AG09309 (cell line): ENCODE data around the gene TMEM258.
A peak's percentile ranks its signal among the peaks of the same experiment; 100 is the strongest.

Source experiments
- DNase-seq: peaks from one replicate; pipeline ENCODE4 v3.0.0-alpha.2; 2010; ENCODE audit warnings: low read depth
- H3K4me3 ChIP-seq: 2 replicates; pipeline ENCODE4 v1.5.1; 2011; ENCODE audit warnings: mild to moderate bottlenecking, low read depth, low read length, moderate library complexity; ENCODE audit not compliant: control insufficient read depth
- TF ChIP-seq, protein P1 (sequence below): IDR thresholded peaks from 2 replicates; pipeline ENCODE4 v1.5.1; 2011; ENCODE audit warnings: mild to moderate bottlenecking, low read depth, low read length, inconsistent platforms; ENCODE audit not compliant: insufficient read depth, control insufficient read depth; ENCODE audit errors: missing control alignments

The TMEM258 gene

DNA sequence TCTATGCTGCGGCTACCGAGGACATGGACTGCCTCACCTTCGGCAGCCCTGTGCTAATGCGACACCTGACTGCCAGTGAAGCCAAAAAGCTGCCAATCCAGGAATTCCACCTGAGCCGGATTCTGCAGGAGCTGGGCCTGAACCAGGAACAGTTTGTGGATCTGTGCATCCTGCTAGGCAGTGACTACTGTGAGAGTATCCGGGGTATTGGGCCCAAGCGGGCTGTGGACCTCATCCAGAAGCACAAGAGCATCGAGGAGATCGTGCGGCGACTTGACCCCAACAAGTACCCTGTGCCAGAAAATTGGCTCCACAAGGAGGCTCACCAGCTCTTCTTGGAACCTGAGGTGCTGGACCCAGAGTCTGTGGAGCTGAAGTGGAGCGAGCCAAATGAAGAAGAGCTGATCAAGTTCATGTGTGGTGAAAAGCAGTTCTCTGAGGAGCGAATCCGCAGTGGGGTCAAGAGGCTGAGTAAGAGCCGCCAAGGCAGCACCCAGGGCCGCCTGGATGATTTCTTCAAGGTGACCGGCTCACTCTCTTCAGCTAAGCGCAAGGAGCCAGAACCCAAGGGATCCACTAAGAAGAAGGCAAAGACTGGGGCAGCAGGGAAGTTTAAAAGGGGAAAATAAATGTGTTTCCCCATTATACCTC, 3.6 kb upstream of the TMEM258 start:
- no peak for DNase-seq
- TF ChIP-seq, protein P1, sequence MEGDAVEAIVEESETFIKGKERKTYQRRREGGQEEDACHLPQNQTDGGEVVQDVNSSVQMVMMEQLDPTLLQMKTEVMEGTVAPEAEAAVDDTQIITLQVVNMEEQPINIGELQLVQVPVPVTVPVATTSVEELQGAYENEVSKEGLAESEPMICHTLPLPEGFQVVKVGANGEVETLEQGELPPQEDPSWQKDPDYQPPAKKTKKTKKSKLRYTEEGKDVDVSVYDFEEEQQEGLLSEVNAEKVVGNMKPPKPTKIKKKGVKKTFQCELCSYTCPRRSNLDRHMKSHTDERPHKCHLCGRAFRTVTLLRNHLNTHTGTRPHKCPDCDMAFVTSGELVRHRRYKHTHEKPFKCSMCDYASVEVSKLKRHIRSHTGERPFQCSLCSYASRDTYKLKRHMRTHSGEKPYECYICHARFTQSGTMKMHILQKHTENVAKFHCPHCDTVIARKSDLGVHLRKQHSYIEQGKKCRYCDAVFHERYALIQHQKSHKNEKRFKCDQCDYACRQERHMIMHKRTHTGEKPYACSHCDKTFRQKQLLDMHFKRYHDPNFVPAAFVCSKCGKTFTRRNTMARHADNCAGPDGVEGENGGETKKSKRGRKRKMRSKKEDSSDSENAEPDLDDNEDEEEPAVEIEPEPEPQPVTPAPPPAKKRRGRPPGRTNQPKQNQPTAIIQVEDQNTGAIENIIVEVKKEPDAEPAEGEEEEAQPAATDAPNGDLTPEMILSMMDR: no peak
- no peak overlapping the region for H3K4me3 ChIP-seq

DNA sequence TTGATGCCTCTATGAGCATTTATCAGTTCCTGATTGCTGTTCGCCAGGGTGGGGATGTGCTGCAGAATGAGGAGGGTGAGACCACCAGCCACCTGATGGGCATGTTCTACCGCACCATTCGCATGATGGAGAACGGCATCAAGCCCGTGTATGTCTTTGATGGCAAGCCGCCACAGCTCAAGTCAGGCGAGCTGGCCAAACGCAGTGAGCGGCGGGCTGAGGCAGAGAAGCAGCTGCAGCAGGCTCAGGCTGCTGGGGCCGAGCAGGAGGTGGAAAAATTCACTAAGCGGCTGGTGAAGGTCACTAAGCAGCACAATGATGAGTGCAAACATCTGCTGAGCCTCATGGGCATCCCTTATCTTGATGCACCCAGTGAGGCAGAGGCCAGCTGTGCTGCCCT, 3.1 kb upstream of the TMEM258 start:
- H3K4me3 ChIP-seq: no peak overlapping the region
- TF ChIP-seq, protein P1: no peak
- no peak for DNase-seq

DNA sequence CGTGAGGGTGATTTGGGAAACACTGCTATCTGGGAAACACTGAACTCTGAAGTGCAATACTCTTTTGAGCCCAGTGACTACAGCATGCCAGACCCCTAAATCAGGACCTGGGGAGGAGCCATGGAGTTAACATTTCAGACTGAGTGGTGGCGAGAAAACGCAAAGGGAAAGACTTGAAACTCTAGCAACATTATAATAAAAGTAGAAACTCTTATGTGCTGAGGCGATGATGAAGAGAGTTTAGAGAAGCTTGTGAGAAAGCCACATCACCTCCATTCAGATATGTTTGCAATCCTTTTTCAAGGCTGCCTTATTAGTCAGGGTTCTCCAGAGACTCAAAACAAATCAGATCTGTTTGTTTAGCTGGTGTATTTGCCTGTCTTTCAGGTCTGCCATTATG, 2.2 kb upstream of the TMEM258 start:
- no peak overlapping the region for H3K4me3 ChIP-seq
- TF ChIP-seq, protein P1: no peak
- no peak for DNase-seq

DNA sequence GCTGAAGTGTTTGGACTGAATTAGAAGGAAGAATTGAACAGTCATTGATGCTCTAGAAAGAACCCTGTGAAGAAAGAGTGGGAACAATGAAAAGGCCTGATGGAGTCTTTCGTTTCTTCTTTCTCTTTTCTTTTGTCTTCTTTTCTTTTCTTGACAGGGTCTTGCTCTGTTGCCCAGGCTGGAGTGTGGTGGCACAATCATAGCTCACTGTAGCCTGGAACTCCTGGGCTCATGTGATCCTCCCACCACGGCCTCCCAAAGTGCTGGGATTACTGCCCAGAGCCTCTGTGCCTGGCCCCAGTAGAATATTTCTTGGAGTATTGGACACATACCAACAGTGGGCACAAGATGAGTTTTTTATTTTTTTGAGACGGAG, 1.4 kb upstream of the TMEM258 start:
- TF ChIP-seq, protein P1: no peak
- no peak for DNase-seq
- peak overlapping the region; percentile 98 for H3K4me3 ChIP-seq

DNA sequence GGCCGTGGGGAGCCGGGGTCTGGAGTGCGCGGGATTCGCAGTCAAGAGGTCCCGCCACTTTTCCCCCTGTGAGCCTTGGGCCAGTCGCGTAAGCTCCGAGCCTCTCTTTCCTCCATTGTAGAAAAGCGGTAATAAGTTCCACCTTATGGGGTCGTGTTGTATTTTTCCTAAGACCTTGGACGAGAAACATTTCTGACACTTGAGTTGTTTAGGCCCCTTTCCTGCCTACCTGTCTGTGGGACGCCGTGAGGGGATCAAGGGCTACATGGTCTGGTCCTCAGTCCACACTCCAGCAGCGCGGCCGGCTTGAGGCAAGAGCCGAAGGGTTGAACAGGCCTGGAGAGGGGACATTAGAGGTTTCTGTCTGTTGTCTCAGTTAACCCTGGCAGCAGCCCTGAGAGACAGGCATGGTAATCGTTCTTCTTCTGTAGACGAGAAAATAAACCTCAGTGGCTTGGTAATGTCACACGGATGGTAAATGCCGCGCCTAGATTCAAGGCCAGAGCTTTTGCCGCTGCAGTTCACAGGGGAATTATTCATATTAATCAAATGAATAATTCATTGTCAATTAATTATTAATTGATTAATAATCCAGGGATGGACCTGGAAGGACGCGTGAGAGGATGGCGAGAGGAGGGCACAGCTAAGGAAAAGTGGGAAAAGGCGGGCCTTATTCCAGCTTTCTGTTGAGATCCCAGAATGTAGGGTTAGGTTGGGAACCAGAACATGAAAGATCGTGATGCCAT, 857 bp upstream of the TMEM258 start:
- H3K4me3 ChIP-seq: peak overlapping the region; percentile 98
- no peak for DNase-seq
- TF ChIP-seq, protein P1: no peak

DNA sequence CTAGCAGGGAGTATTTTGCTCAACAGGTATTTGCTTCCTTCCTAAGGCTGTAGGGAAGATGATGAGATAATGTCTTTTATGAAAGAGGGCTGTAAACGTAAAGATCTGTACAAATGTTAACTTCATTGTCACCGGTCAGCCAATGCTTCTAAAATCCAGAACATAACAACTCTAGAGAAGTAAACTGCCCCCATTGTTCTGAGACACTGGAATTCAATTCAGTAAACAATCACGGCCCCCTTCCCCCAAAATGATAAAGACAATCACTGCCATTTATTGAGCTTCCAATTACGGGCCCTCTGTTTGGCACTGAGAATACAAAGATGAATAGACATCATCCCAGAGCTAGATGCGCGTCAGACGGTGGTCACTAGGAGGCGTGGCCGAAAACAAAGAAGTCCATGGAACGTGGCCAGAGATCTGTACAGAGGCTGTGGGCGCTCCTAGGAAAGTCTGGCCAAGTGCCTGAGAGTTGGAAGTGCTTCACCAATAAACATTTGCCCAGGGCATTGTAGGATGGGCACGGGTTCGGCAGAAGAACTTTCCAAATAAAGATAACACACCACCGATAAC, 576 bp downstream of the TMEM258 start:
- peak overlapping the region; percentile 98 for H3K4me3 ChIP-seq
- peak; percentile 68 for DNase-seq
- TF ChIP-seq, protein P1: no peak
